OCI-LY1 (cell line): ENCODE data around the gene OR56A4.

Experiments used
- H2AFZ ChIP-seq: fragments of 200-600 bp; sonication (generic), shearing (Covaris generic); 2 replicates; pipeline ENCODE4 v1.6.0; 2014; ENCODE audit warnings: antibody characterized with exemption, mild to moderate bottlenecking, low read length
- H3F3A ChIP-seq: fragments of 200-600 bp; sonication (generic), shearing (Covaris generic); 2 replicates; pipeline ENCODE4 v1.6.0; 2014; ENCODE audit warnings: mild to moderate bottlenecking, antibody characterized with exemption, low read length, moderate library complexity; ENCODE audit not compliant: insufficient read depth
- H3K27ac ChIP-seq: fragments of 200-600 bp; sonication (generic); 2 replicates; pipeline ENCODE4 v1.5.1; 2014; ENCODE audit warnings: low read length, mixed run types, mild to moderate bottlenecking, low read depth; ENCODE audit not compliant: poor library complexity, severe bottlenecking
- H3K27me3 ChIP-seq: fragments of 200-600 bp; sonication (generic); 2 replicates; pipeline ENCODE4 v1.6.0; 2014; ENCODE audit warnings: antibody characterized with exemption, mild to moderate bottlenecking, low read length, moderate library complexity; ENCODE audit not compliant: insufficient read depth
- H3K36me3 ChIP-seq: fragments of 200-600 bp; sonication (generic); 2 replicates; pipeline ENCODE4 v1.6.1; 2014; ENCODE audit warnings: mild to moderate bottlenecking, antibody characterized with exemption, low read length, moderate library complexity, mixed read lengths; ENCODE audit not compliant: insufficient read depth
- H3K4me1 ChIP-seq: fragments of 200-600 bp; sonication (generic); 2 replicates; pipeline ENCODE4 v1.5.1; 2014; ENCODE audit warnings: mild to moderate bottlenecking, low read length, moderate library complexity; ENCODE audit not compliant: insufficient read depth, severe bottlenecking
- H3K4me2 ChIP-seq: fragments of 200-600 bp; sonication (generic), shearing (Covaris generic); 2 replicates; pipeline ENCODE4 v1.6.1; 2014; ENCODE audit warnings: low read length
- H3K4me3 ChIP-seq: fragments of 200-600 bp; sonication (generic); 2 replicates; pipeline ENCODE4 v1.5.1; 2014; ENCODE audit warnings: low read length, low read depth, mild to moderate bottlenecking, mixed read lengths; ENCODE audit not compliant: poor library complexity, severe bottlenecking
- H3K79me2 ChIP-seq: fragments of 200-600 bp; shearing (Covaris generic); 2 replicates; pipeline ENCODE4 v1.6.1; 2016; ENCODE audit warnings: mixed run types, low read length, mixed read lengths; ENCODE audit not compliant: insufficient read depth
- H3K9ac ChIP-seq: fragments of 200-600 bp; sonication (generic), shearing (Covaris generic); 2 replicates; pipeline ENCODE4 v1.6.1; 2014; ENCODE audit warnings: mild to moderate bottlenecking, low read length, mixed read lengths
- H3K9me2 ChIP-seq: fragments of 200-600 bp; sonication (generic), shearing (Covaris generic); 2 replicates; pipeline ENCODE4 v1.6.1; 2014; ENCODE audit warnings: low read depth, mild to moderate bottlenecking, low read length, mixed read lengths
- H3K9me3 ChIP-seq: fragments of 200-600 bp; shearing (Covaris generic); 2 replicates; pipeline ENCODE4 v1.6.1; 2014; ENCODE audit warnings: low read length, mixed read lengths
- H4K20me1 ChIP-seq: fragments of 200-600 bp; sonication (generic), shearing (Covaris generic); 2 replicates; pipeline ENCODE4 v1.6.0; 2016; ENCODE audit warnings: mild to moderate bottlenecking, low read length; ENCODE audit not compliant: insufficient read depth
- CTCF ChIP-seq: fragments of 200-600 bp; sonication (generic), shearing (Covaris generic); IDR thresholded peaks from 2 replicates; pipeline ENCODE4 v1.5.1; 2017; ENCODE audit warnings: mild to moderate bottlenecking, antibody characterized with exemption, low read length, moderate library complexity, mixed read lengths
- EZH2 ChIP-seq: fragments of 200-600 bp; sonication (generic), shearing (Covaris generic); IDR thresholded peaks from 2 replicates; pipeline ENCODE4 v1.8.0; 2017; ENCODE audit warnings: borderline replicate concordance, mixed run types, mild to moderate bottlenecking, antibody characterized with exemption, low read length, moderate library complexity, mixed read lengths

Gene OR56A4

DNA sequence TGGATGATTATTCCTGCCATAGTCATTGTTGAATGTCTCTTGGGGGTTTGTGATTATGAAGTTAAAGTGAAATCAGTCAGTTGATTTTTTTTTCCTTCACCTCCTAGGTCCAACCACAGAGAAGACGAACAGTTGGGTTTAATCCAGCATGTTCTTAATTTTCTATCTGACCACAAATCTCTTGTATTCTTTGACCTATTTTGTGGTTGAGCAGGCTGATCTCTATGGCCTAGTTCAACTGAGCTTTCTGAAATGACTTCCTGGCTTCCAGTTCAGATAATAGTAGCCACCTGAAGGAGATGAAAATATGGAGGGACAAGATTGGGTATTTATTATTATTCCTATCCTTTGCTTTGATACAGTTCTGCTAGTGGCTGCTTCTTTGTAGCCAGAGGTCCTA lies 33.2 kb downstream of the OR56A4 start:
- Histone ChIP-seq H3K4me2 (no peak overlapping the region), H3K4me1 (no peaks in the 10 kb centered on the region), H3K4me3 (no peak overlapping the region), H3K27ac (no peak overlapping the region), H4K20me1 (no peaks in the 10 kb centered on the region), H2AFZ (no peak overlapping the region), H3K9ac (no peak overlapping the region), H3K27me3 (no peaks in the 10 kb centered on the region), H3K79me2 (no peaks in the 10 kb centered on the region), H3K9me3 (no peaks in the 10 kb centered on the region), H3K9me2 (no peaks in the 10 kb centered on the region), H3K36me3 (no peaks in the 10 kb centered on the region), H3F3A (no peaks in the 10 kb centered on the region)
- TF ChIP-seq CTCF (no peak), EZH2 (no peak)

DNA sequence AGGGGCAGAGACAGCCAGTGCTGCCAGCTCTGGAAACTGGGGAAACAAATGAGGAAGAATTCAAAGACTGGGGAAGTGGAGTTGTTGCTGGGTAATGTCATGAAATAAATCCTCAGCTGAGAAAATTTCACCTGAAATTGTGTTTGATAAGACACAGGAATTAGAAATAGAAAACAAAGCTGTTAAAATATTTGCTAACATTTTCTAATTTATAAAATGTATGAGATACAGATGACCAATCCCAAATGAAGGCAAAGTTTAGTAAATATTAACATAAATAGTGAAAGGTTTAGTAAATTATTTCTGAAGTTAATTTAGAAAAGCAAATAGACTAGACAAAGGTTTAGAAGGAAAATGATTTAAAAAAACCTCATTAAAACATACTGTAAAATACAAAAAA lies 38.4 kb downstream of the OR56A4 start, which contains the start of gene OR56A5:
Gene OR56A5, minus strand, starts transcription at position 101 of the 400 bp plus-strand sequence. Its CDS starts 0 bp downstream, at position 101.
- Histone ChIP-seq H3K4me3 (no peak within 1 kb of the TSS), H3K4me2 (no peak within 1 kb of the TSS), H3K27me3 (no peaks in the 10 kb centered on the region), H3K9ac (no peak within 1 kb of the TSS), H3K4me1 (no peaks in the 10 kb centered on the region), H3K9me2 (no peaks in the 10 kb centered on the region), H3F3A (no peaks in the 10 kb centered on the region), H3K9me3 (no peaks in the 10 kb centered on the region), H4K20me1 (no peaks in the 10 kb centered on the region), H3K36me3 (no peaks in the 10 kb centered on the region), H2AFZ (no peak within 1 kb of the TSS), H3K27ac (no peak within 1 kb of the TSS), H3K79me2 (no peaks in the 10 kb centered on the region)
- TF ChIP-seq EZH2 (no peak), CTCF (no peak)

GRCh38 chr11:5967708-5968107 lies 39.0 kb downstream of the OR56A4 start:
- Histone ChIP-seq H3K9me2 (no peaks in the 10 kb centered on the region), H3K27ac (no peak overlapping the region), H3K27me3 (no peaks in the 10 kb centered on the region), H3K4me1 (no peaks in the 10 kb centered on the region), H3K9me3 (no peaks in the 10 kb centered on the region), H3F3A (no peaks in the 10 kb centered on the region), H4K20me1 (no peaks in the 10 kb centered on the region), H2AFZ (no peak overlapping the region), H3K4me2 (no peak overlapping the region), H3K9ac (no peak overlapping the region), H3K36me3 (no peaks in the 10 kb centered on the region), H3K79me2 (no peaks in the 10 kb centered on the region), H3K4me3 (no peak overlapping the region)
- TF ChIP-seq EZH2 (no peak), CTCF (no peak)
